RWPE1 (cell line): Measurements from ENCODE around the gene LHX2.
"Not testable (repeated sequence)": the region's sequence is repeated elsewhere in the genome, so short reads cannot be mapped to it uniquely, and the experiment has no call there.

ENCODE experiments used
- CTCF ChIA-PET: fragments of 350-600 bp; sonication (Branson Sonifier 250); formaldehyde crosslinking; extraction: SDS; loops from one replicate; lab custom pipeline; 2021; lab: Yijun Ruan, JAX
- POLR2A ChIA-PET: fragments of 400-600 bp; formaldehyde crosslinking; extraction: SDS; loops from one replicate; lab custom pipeline; 2020; ENCODE audit warnings: antibody characterized with exemption; ENCODE audit not compliant: low non-redundant PET; lab: Yijun Ruan, JAX
- DNase-seq: peaks from one replicate; pipeline ENCODE4 v3.0.0; 2012; ENCODE audit warnings: low spot score
- H3K27ac ChIP-seq: fragments of 450-650 bp; 2 replicates; pipeline ENCODE4 v1.5.1; 2017
- TF ChIP-seq, protein P1 (sequence below): fragments of 450-650 bp; conservative IDR thresholded peaks from 2 replicates; pipeline ENCODE4 v1.5.1; 2017; ENCODE audit warnings: low read depth, mild to moderate bottlenecking

LHX2 gene

GRCh38 chr9:123974471-123974870 lies 37.1 kb upstream of the LHX2 start:
- TF ChIP-seq, protein P1, sequence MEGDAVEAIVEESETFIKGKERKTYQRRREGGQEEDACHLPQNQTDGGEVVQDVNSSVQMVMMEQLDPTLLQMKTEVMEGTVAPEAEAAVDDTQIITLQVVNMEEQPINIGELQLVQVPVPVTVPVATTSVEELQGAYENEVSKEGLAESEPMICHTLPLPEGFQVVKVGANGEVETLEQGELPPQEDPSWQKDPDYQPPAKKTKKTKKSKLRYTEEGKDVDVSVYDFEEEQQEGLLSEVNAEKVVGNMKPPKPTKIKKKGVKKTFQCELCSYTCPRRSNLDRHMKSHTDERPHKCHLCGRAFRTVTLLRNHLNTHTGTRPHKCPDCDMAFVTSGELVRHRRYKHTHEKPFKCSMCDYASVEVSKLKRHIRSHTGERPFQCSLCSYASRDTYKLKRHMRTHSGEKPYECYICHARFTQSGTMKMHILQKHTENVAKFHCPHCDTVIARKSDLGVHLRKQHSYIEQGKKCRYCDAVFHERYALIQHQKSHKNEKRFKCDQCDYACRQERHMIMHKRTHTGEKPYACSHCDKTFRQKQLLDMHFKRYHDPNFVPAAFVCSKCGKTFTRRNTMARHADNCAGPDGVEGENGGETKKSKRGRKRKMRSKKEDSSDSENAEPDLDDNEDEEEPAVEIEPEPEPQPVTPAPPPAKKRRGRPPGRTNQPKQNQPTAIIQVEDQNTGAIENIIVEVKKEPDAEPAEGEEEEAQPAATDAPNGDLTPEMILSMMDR = no peak
- H3K27ac ChIP-seq = no peak overlapping the region
- DNase-seq = no peak
- POLR2A ChIA-PET = no interaction called here
- CTCF ChIA-PET = no interaction called here

GRCh38 chr9:123975871-123976270 lies 35.7 kb upstream of the LHX2 start:
- H3K27ac ChIP-seq = no peak overlapping the region
- TF ChIP-seq, protein P1 = no peak
- DNase-seq = no peak
- CTCF ChIA-PET = interaction anchor here (0.5 to 0.7 kb wide), 2 partner anchors 1212 to 1958 kb away, joined by 3 read pairs; no protein-coding TSS in a partner anchor
- POLR2A ChIA-PET = no interaction called here

GRCh38 chr9:123976579-123976978 lies 35.0 kb upstream of the LHX2 start:
- CTCF ChIA-PET = interaction anchor here (0.5 kb wide), 1 partner anchor 1959 kb away, joined by 3 read pairs; no protein-coding TSS in a partner anchor
- POLR2A ChIA-PET, H3K27ac ChIP-seq, DNase-seq: not testable (repeated sequence)

DNA sequence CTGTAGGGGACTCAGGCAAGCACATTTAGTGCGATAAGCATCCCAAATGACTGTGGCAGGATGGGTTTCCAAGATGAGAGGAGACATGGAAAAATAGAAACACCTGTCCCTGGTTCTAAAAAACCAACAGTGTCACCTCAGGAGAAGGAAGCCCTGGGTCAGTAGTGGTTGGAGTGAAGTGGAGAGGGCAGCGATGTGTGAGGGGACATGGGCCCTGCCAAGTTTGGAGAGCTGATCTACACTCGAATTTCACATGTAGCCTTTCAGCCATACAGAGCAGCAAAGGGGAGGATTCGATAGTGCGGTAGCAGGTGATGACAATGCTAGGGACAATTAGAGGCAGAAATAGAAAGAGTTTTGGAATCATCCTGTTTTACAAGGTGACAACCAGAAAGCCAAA lies 32.6 kb upstream of the LHX2 start:
- ChIA-PET CTCF (no interaction called here), POLR2A (no interaction called here)
- TF ChIP-seq, protein P1 = no peak
- no peak for DNase-seq
- H3K27ac ChIP-seq = no peak overlapping the region

DNA sequence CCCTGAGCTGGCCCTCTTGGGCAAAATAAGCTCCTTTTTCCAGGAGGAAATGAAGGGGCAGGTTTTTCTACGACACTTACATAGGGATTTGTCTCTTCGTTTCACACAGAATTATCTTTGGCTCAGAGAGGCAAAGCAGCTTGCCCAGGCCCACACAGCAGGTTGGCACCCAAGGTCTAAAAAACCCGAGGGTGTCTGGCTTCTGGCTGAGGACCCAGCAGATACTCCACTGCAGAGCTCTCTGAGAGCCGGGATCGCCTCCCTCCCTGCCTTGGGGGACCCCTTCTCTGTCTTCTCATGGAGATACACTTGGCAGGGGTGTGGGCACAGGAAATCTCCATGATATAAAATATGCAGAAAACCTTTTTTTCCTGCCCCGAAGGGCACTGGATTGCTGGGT lies 29.0 kb upstream of the LHX2 start:
- CTCF ChIA-PET = no interaction called here
- H3K27ac ChIP-seq = no peak overlapping the region
- TF ChIP-seq, protein P1 = no peak
- no peak for DNase-seq
- POLR2A ChIA-PET = no interaction called here

- H3K27ac ChIP-seq = no peak overlapping the region
- POLR2A ChIA-PET = no interaction called here
- TF ChIP-seq, protein P1 = no peak
- no peak for DNase-seq
- CTCF ChIA-PET = no interaction called here
Observed at GRCh38 chr9:123983047-123983446, 28.5 kb upstream of the LHX2 start.

- TF ChIP-seq, protein P1 = no peak
- DNase-seq = no peak
- ChIA-PET POLR2A (no interaction called here), CTCF (interaction anchor here (0.6 kb wide), 1 partner anchor 26 kb away, joined by 3 read pairs; no protein-coding TSS in a partner anchor)
- no peak overlapping the region for H3K27ac ChIP-seq
Observed at GRCh38 chr9:123984802-123985201, 26.8 kb upstream of the LHX2 start.
